B cell (primary cell): ENCODE data around the gene AGT. TPM values are rescaled to one million over a fixed set of nuclear protein-coding genes. Genes with fewer than 3 reads are reported as not detected.

ENCODE experiments used
- ATAC-seq: fragments of 200-7000 bp; cut with Tn5 transposase; one replicate; pipeline ENCODE4 v1.10.0; 2021; ENCODE audit warnings: low read depth, mild to moderate bottlenecking, moderate number of reproducible peaks, moderate library complexity
- CTCF ChIA-PET: fragments of 350-600 bp; sonication (Branson Sonifier 250); formaldehyde crosslinking; loops from one replicate; lab custom pipeline; 2021; ENCODE audit warnings: antibody characterized with exemption, inconsistent platforms; lab: Charles Lee
- POLR2A ChIA-PET: fragments of 350-600 bp; sonication (Branson Sonifier 250); formaldehyde crosslinking; loops from one replicate; lab custom pipeline; 2021; ENCODE audit warnings: antibody characterized with exemption; lab: Charles Lee
- DNase-seq: peaks from one replicate; pipeline ENCODE4 v3.0.0; 2013
- H2AFZ ChIP-seq: 2 replicates; pipeline ENCODE4 v1.6.1; 2012; ENCODE audit warnings: mild to moderate bottlenecking, low read depth, low read length; ENCODE audit not compliant: insufficient read depth, poor library complexity, severe bottlenecking
- H3K27ac ChIP-seq, 2 donors: 1 replicate in 1 of 2; 2 replicates in 1 of 2; pipeline ENCODE4 v1.5.1; 2012 to 2013; ENCODE audit warnings: low read length in 2 of 2, mild to moderate bottlenecking in 2 of 2, moderate library complexity in 1 of 2
- H3K27me3 ChIP-seq, 4 experiments: fragments of 200-600 bp in 1 of 4; sonication (generic) in 1 of 4; replicated peaks in 1 of 4; 1 replicate in 2 of 4; 2 replicates in 2 of 4; pipeline versions ENCODE4 v1.6.1 to v1.7.0; 2013 to 2016; ENCODE audit warnings: low read length in 3 of 4, mild to moderate bottlenecking in 2 of 4, mixed read lengths in 1 of 4, moderate library complexity in 1 of 4; ENCODE audit not compliant: insufficient read depth in 4 of 4, control insufficient read depth in 3 of 4; ENCODE audit errors: control extremely low read depth in 1 of 4
- H3K36me3 ChIP-seq, 2 experiments: replicated peaks in 1 of 2; 1 replicate in 1 of 2; 2 replicates in 1 of 2; pipeline versions ENCODE4 v1.6.1 to v1.7.1; 2013; ENCODE audit warnings: low read length in 1 of 2; ENCODE audit not compliant: insufficient read depth in 2 of 2, control insufficient read depth in 1 of 2; ENCODE audit errors: control extremely low read depth in 1 of 2, extremely low read depth in 1 of 2
- H3K4me1 ChIP-seq, 2 donors: fragments of 200-600 bp in 1 of 2; sonication (generic) in 1 of 2; 1 replicate in 1 of 2; 2 replicates in 1 of 2; pipeline versions ENCODE4 v1.5.1 to v1.6.1; 2013 to 2017; ENCODE audit warnings: low read length in 2 of 2; ENCODE audit not compliant: control insufficient read depth in 2 of 2, insufficient read depth in 2 of 2
- H3K4me2 ChIP-seq: replicated peaks from 2 replicates; pipeline ENCODE3; 2012; ENCODE audit warnings: mild to moderate bottlenecking, low read depth, low read length; ENCODE audit not compliant: poor library complexity, severe bottlenecking
- H3K4me3 ChIP-seq, 5 experiments: fragments of 200-600 bp in 1 of 5; sonication (generic) in 1 of 5; 1 replicate in 3 of 5; 2 replicates in 2 of 5; pipeline versions ENCODE4 v1.5.1 to v1.7.0; 2011 to 2016; ENCODE audit warnings: low read length in 4 of 5, mild to moderate bottlenecking in 4 of 5, low read depth in 2 of 5, control low read depth in 1 of 5, moderate library complexity in 1 of 5; ENCODE audit not compliant: insufficient read depth in 1 of 5; ENCODE audit errors: control extremely low read depth in 1 of 5, extremely low read depth in 1 of 5
- H3K79me2 ChIP-seq: fragments of 200-600 bp; sonication (generic); one replicate; pipeline ENCODE4 v1.6.0; 2016; ENCODE audit warnings: low read length; ENCODE audit not compliant: control insufficient read depth, insufficient read depth
- H3K9ac ChIP-seq: fragments of 200-600 bp; sonication (generic); 2 replicates; pipeline ENCODE4 v1.6.1; 2017; ENCODE audit warnings: mild to moderate bottlenecking, low read length, moderate library complexity
- H3K9me3 ChIP-seq, 3 donors: one replicate each; pipeline versions ENCODE4 v1.6.1 to v1.7.1; 2013; ENCODE audit warnings: low read length in 2 of 3; ENCODE audit not compliant: control insufficient read depth in 2 of 3, insufficient read depth in 1 of 3; ENCODE audit errors: control extremely low read depth in 1 of 3
- H4K20me1 ChIP-seq: 2 replicates; pipeline ENCODE4 v1.6.0; 2012; ENCODE audit warnings: mild to moderate bottlenecking, low read length; ENCODE audit not compliant: insufficient read depth, control insufficient read depth, poor library complexity, severe bottlenecking
- H3K27ac Mint-ChIP-seq: one replicate; pipeline ENCODE4 v1.8.0; 2021; ENCODE audit warnings: mixed read lengths
- H3K27me3 Mint-ChIP-seq: one replicate; pipeline ENCODE4 v1.8.0; 2021; ENCODE audit warnings: mixed read lengths
- H3K4me1 Mint-ChIP-seq: one replicate; pipeline ENCODE4 v1.8.0; 2021; ENCODE audit warnings: mixed read lengths
- H3K4me3 Mint-ChIP-seq: one replicate; pipeline ENCODE4 v1.8.0; 2021; ENCODE audit warnings: mixed read lengths
- H3K9me3 Mint-ChIP-seq: one replicate; pipeline ENCODE4 v1.8.0; 2022; ENCODE audit warnings: mixed read lengths; ENCODE audit not compliant: insufficient read depth
- CTCF ChIP-seq: fragments of 200-600 bp; IDR thresholded peaks from one replicate; pipeline ENCODE4 v1.8.0; 2022; ENCODE audit warnings: antibody characterized with exemption, mild to moderate bottlenecking
- EZH2 ChIP-seq: IDR thresholded peaks from 2 replicates; pipeline ENCODE4 v1.6.1; 2012; ENCODE audit warnings: borderline replicate concordance, low read depth, mild to moderate bottlenecking, moderate library complexity, low read length; ENCODE audit not compliant: insufficient read depth, poor library complexity, severe bottlenecking
- WGBS: methylation state at CpG from one replicate; pipeline ENCODE4 v1.1.5; 2013; ENCODE audit warnings: missing lambda C conversion rate; ENCODE audit not compliant: insufficient coverage; 5-methylcytosine and 5-hydroxymethylcytosine counted together
- intact Hi-C: fragments of 100-400 bp; cut with micrococcal nuclease; formaldehyde crosslinking; loops from one replicate; pipeline ENCODE4 v1.10.0; 2022
- polyA plus RNA-seq: library from polyadenylated mRNA; depleted of rRNA; stranded (reverse); fragments of >200 nt; gene quantifications from 2 replicates; pipeline ENCODE4 v1.2.3, GENCODE V29; 2012
- total RNA-seq, 2 donors: library from RNA; stranded (reverse); fragments of 120-200 nt in 1 of 2; gene quantifications; 1 replicate in 1 of 2; 2 replicates in 1 of 2; pipeline versions ENCODE4 v1.2.3 to v1.2.4, GENCODE V29; 2013 to 2022

AGT gene
- total and polyA plus RNA-seq, 2 donors (not counting 1 experiment from before 2014, with no cell fraction given): not detected

DNA sequence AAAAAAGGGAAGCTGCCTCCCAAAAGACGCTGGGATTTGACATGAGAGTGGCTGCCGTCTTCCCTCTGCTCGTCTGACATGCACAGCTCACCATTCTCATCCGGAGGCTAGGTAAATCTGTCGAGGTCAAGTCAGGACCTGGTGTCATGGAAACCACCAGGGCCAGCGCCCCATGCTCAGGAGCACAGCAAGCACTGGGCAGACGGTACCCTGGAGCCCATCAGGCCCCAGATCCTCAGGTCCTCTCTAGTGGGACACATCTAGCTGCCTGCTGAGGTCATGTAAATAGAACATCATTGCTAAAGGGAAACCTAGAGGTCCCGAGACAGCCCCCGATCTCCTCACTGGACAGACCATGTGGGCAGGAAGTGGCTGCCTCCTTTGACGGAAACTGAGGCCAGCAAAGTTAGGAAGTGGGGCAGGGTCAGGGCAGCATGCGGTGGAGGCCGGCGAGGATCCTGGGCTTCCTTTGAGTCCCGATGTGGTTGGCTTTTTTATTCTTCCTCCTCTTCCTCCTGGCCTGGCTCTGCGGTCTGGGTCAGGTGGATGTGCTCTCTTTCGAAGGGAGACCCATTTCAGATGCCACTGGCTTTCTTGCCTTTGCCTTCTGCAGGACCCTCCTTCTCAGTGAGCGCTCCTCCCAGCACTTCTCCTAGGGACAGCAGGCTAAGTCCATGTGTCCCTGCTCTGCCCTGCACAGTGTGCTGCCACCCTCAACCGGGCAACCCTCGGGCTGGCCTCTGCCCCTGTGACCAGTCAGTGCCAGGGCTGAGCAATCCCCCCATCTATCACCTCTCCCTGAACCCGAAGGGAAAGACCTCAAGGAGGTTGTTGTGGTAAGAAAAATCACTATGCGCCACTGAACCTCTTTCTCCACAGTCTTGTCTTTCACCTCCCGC is 5.9 kb downstream of the AGT start:
- WGBS: 60% methylated on average over 17 of the region's 22 CpGs
- CTCF ChIA-PET: no interaction called here
- Histone ChIP-seq H3K36me3 (no peaks in the 10 kb centered on the region), H3K4me1 (no peaks in the 10 kb centered on the region), H3K27ac (no peak overlapping the region), H3K4me3 (no peak overlapping the region), H2AFZ (no peak overlapping the region), H3K9me3 (no peaks in the 10 kb centered on the region), H3K9ac (no peak overlapping the region), H4K20me1 (no peaks in the 10 kb centered on the region), H3K79me2 (no peaks in the 10 kb centered on the region), H3K27me3 (no peaks in the 10 kb centered on the region), H3K4me2 (no peak overlapping the region)
- TF ChIP-seq EZH2 (no peak), CTCF (no peak)
- Mint-ChIP-seq H3K4me1 (no peaks in the 10 kb centered on the region), H3K9me3 (no peaks in the 10 kb centered on the region), H3K27me3 (peaks cover 22% of the 10 kb centered on the region), H3K27ac (no peak overlapping the region), H3K4me3 (no peak overlapping the region)
- intact Hi-C loops: no loop called here
- ATAC-seq (no peak), DNase-seq (no peak)
- POLR2A ChIA-PET: no interaction called here

- H3K27me3 ChIP-seq: no peaks in the 10 kb centered on the region
- no peaks in the 10 kb centered on the region for H4K20me1 ChIP-seq
- intact Hi-C loops: no loop called here
- H3K27ac ChIP-seq: no peak overlapping the region
- ChIA-PET CTCF (no interaction called here), POLR2A (no interaction called here)
- H3K4me2 ChIP-seq: no peak overlapping the region
- TF ChIP-seq CTCF: no peak
- TF ChIP-seq EZH2: no peak
- H3K9me3 Mint-ChIP-seq: no peaks in the 10 kb centered on the region
- H3K27ac Mint-ChIP-seq: no peak overlapping the region
- H3K4me3 ChIP-seq: no peak overlapping the region
- peaks cover 22% of the 10 kb centered on the region for H3K27me3 Mint-ChIP-seq
- H3K4me3 Mint-ChIP-seq: no peak overlapping the region
- no peaks in the 10 kb centered on the region for H3K36me3 ChIP-seq
- no peaks in the 10 kb centered on the region for H3K79me2 ChIP-seq
- no peaks in the 10 kb centered on the region for H3K9me3 ChIP-seq
- H3K4me1 ChIP-seq: no peaks in the 10 kb centered on the region
- no peak for ATAC-seq
- no peak overlapping the region for H2AFZ ChIP-seq
- no peak for DNase-seq
- no peaks in the 10 kb centered on the region for H3K4me1 Mint-ChIP-seq
- no peak overlapping the region for H3K9ac ChIP-seq
- WGBS: 91% methylated on average over 14 of the region's 20 CpGs
Measured at GRCh38 chr1:230706887-230707731, 6.8 kb downstream of the AGT start.
